Esophagus muscularis mucosa (tissue), 4 donors: ENCODE data around the gene RICTOR.

Experiments
- CTCF ChIP-seq, 3 experiments: fragments of 200-600 bp in 2 of 3; fragments of 450-650 bp in 1 of 3; sonication (generic) in 2 of 3; IDR thresholded peaks; one replicate each; pipeline ENCODE4 v1.5.1; 2017 to 2019; ENCODE audit warnings: antibody characterized with exemption in 3 of 3, mild to moderate bottlenecking in 2 of 3, moderate library complexity in 1 of 3
- EP300 ChIP-seq: sonication (generic); formaldehyde crosslinking; IDR thresholded peaks from one replicate; pipeline ENCODE4 v1.6.1; 2017; ENCODE audit warnings: antibody characterized with exemption
- POLR2A ChIP-seq: fragments of 450-650 bp; IDR thresholded peaks from one replicate; pipeline ENCODE4 v1.6.1; 2017; ENCODE audit warnings: antibody characterized with exemption, moderate library complexity, mild to moderate bottlenecking, low read depth
- POLR2AphosphoS5 ChIP-seq, 2 donors: sonication (generic); formaldehyde crosslinking; IDR thresholded peaks; one replicate each; pipeline ENCODE4 v1.6.1; 2017; ENCODE audit warnings: antibody characterized with exemption in 2 of 2

DNA sequence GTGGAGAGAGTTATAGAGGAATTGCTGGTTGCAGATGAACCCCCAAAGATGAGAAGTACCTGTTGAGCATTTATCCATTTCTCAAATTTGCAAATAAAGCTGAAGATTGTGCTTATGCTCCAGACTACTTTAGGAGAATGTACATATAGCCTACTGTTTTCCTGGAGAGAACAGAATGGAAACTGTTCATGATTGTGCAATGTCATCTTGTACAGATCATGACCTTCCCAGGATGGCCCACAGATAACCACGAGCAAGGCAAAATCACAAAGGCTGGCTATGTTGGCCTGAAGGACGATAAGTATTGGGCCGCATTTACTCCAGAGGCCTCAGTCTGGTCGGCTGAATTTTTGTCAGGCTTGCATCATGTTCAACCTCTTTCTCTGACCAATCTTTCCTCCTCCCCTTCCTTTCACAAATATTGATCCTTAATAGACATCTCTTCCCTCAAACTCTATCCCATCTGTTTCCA, 28.5 kb upstream of the RICTOR start:
- no peak for TF ChIP-seq POLR2AphosphoS5 (IDR thresholded peaks at IDR 0.05)
- TF ChIP-seq EP300 = no peak
- no peak for TF ChIP-seq CTCF (IDR thresholded peaks at IDR 0.05)
- TF ChIP-seq POLR2A = no peak
